HCT116 (cell line): ENCODE measurements around the gene DGKB. TPM values are rescaled to one million over a fixed set of nuclear protein-coding genes. Genes with fewer than 3 reads are reported as not detected.

Source experiments
- ATAC-seq: fragments of 200-7000 bp; cut with Tn5 transposase; 2 replicates; pipeline ENCODE4 v1.9.1; 2020; ENCODE audit warnings: mild to moderate bottlenecking, moderate library complexity
- BruUV-seq: library from RNA; stranded (reverse); fragments of 400-500 nt; replicated peaks from 2 replicates; lab custom pipeline; 2021; lab: Mats Ljungman, UMichigan
- CTCF ChIA-PET: fragments of 300-600 bp; sonication (Branson Sonifier 250); formaldehyde crosslinking; loops from one replicate; lab custom pipeline; 2021; ENCODE audit warnings: antibody characterized with exemption; lab: Charles Lee
- POLR2A ChIA-PET: fragments of 300-600, 350-600 bp; sonication (Branson Sonifier 250); formaldehyde crosslinking; loops from one replicate; lab custom pipeline; 2021; ENCODE audit warnings: antibody characterized with exemption; lab: Charles Lee
- RAD21 ChIA-PET, 2 experiments: fragments of 300-600 bp; sonication (Branson Sonifier 250); formaldehyde crosslinking; loops; one replicate each; lab custom pipeline; 2023; ENCODE audit warnings: low total read pairs in 2 of 2; ENCODE audit not compliant: uncharacterized antibody in 2 of 2, unreplicated experiment in 2 of 2, low non-redundant PET in 1 of 2; lab: Charles Lee
- DNase-seq: peaks from one replicate; pipeline ENCODE4 v3.0.0-alpha.2; 2010; ENCODE audit warnings: low read depth, low spot score
- H2AFZ ChIP-seq: fragments of 200-600 bp; shearing (Covaris generic), sonication (generic); 2 replicates; pipeline ENCODE4 v1.6.1; 2017; ENCODE audit warnings: low read depth, mixed run types, mixed read lengths, antibody characterized with exemption, low read length; ENCODE audit not compliant: poor library complexity, severe bottlenecking
- H3K27ac ChIP-seq: 2 replicates; pipeline ENCODE4 v1.5.1; 2012; ENCODE audit warnings: low read depth, low read length
- H3K27me3 ChIP-seq: fragments of 200-600 bp; sonication (generic); 2 replicates; pipeline ENCODE4 v1.6.1; 2016; ENCODE audit warnings: mixed run types, low read length, mixed read lengths; ENCODE audit not compliant: insufficient read depth
- H3K36me3 ChIP-seq, 2 experiments: fragments of 200-500 bp in 1 of 2; fragments of 200-600 bp in 1 of 2; sonication (Bioruptor generic) in 1 of 2; sonication (generic) in 1 of 2; 2 replicates each; pipeline versions ENCODE4 v1.5.1 to v1.6.1; 2014 to 2016; ENCODE audit warnings: low read length in 2 of 2, inconsistent platforms in 1 of 2, mixed read lengths in 1 of 2, mixed run types in 1 of 2; ENCODE audit not compliant: insufficient read depth in 2 of 2, control insufficient read depth in 1 of 2
- H3K4me1 ChIP-seq, 2 experiments: fragments of 200-600 bp in 1 of 2; sonication (generic) in 1 of 2; 2 replicates each; pipeline versions ENCODE4 v1.5.1 to v1.6.1; 2012 to 2017; ENCODE audit warnings: low read length in 2 of 2, inconsistent platforms in 1 of 2, mild to moderate bottlenecking in 1 of 2, mixed read lengths in 1 of 2, mixed run types in 1 of 2, moderate library complexity in 1 of 2; ENCODE audit not compliant: insufficient read depth in 2 of 2, control insufficient read depth in 1 of 2
- H3K4me2 ChIP-seq: fragments of 200-600 bp; sonication (generic); 2 replicates; pipeline ENCODE4 v1.6.1; 2017; ENCODE audit warnings: mixed run types, low read length, mixed read lengths
- H3K4me3 ChIP-seq, 2 experiments: fragments of 200-600 bp in 1 of 2; sonication (generic) in 1 of 2; replicated peaks in 1 of 2; 2 replicates each; pipeline ENCODE4 v1.5.1; 2011 to 2016; ENCODE audit warnings: low read length in 2 of 2, control low read depth in 1 of 2, low read depth in 1 of 2, mild to moderate bottlenecking in 1 of 2, mixed read lengths in 1 of 2, mixed run types in 1 of 2
- H3K79me2 ChIP-seq: fragments of 200-600 bp; sonication (generic); 2 replicates; pipeline ENCODE4 v1.6.1; 2017; ENCODE audit warnings: mild to moderate bottlenecking, mixed run types, low read length, moderate library complexity, mixed read lengths; ENCODE audit not compliant: insufficient read depth
- H3K9ac ChIP-seq: fragments of 200-600 bp; sonication (generic); 2 replicates; pipeline ENCODE4 v1.6.1; 2016; ENCODE audit warnings: low read length, mixed read lengths
- H3K9me2 ChIP-seq: fragments of 200-600 bp; sonication (generic), shearing (Covaris generic); 2 replicates; pipeline ENCODE4 v1.6.1; 2017; ENCODE audit warnings: mixed run types, mild to moderate bottlenecking, moderate library complexity; ENCODE audit not compliant: insufficient read depth
- H3K9me3 ChIP-seq, 2 experiments: fragments of 200-500 bp in 1 of 2; fragments of 200-600 bp in 1 of 2; sonication (Bioruptor generic) in 1 of 2; sonication (generic) in 1 of 2; 2 replicates each; pipeline ENCODE4 v1.6.1; 2014 to 2017; ENCODE audit warnings: low read length in 2 of 2, mixed read lengths in 2 of 2, inconsistent platforms in 1 of 2, low read depth in 1 of 2, mild to moderate bottlenecking in 1 of 2, mixed run types in 1 of 2, moderate library complexity in 1 of 2; ENCODE audit not compliant: control insufficient read depth in 1 of 2, insufficient read depth in 1 of 2
- H4K20me1 ChIP-seq: fragments of 200-600 bp; sonication (generic), shearing (Covaris generic); 2 replicates; pipeline ENCODE4 v1.6.1; 2017; ENCODE audit warnings: mixed run types, mild to moderate bottlenecking, moderate library complexity; ENCODE audit not compliant: insufficient read depth
- CBX3 ChIP-seq: IDR thresholded peaks from 2 replicates; pipeline ENCODE4 v1.6.1; 2012; ENCODE audit warnings: low read depth
- CEBPB ChIP-seq: IDR thresholded peaks from 2 replicates; pipeline ENCODE4 v1.6.1; 2012; ENCODE audit warnings: low read depth
- EGR1 ChIP-seq: IDR thresholded peaks from 2 replicates; pipeline ENCODE4 v1.6.1; 2012; ENCODE audit warnings: low read depth
- ELF1 ChIP-seq: IDR thresholded peaks from 2 replicates; pipeline ENCODE4 v1.6.1; 2012; ENCODE audit warnings: low read depth, borderline replicate concordance
- EZH2 ChIP-seq: fragments of 200-600 bp; sonication (generic); IDR thresholded peaks from 2 replicates; pipeline ENCODE4 v1.6.1; 2017; ENCODE audit warnings: antibody characterized with exemption, mixed run types
- FOSL1 ChIP-seq: IDR thresholded peaks from 2 replicates; pipeline ENCODE4 v1.6.1; 2012; ENCODE audit warnings: low read depth
- JUND ChIP-seq: IDR thresholded peaks from 2 replicates; pipeline ENCODE4 v1.6.1; 2012
- POLR2A ChIP-seq: IDR thresholded peaks from 2 replicates; pipeline ENCODE4 v1.7.0; 2011; ENCODE audit warnings: borderline replicate concordance; ENCODE audit not compliant: insufficient read depth, insufficient read length; ENCODE audit errors: extremely low read depth
- POLR2AphosphoS5 ChIP-seq: IDR thresholded peaks from 2 replicates; pipeline ENCODE4 v1.6.1; 2011; ENCODE audit warnings: mild to moderate bottlenecking, low read depth, low read length, moderate library complexity
- RAD21 ChIP-seq: IDR thresholded peaks from 2 replicates; pipeline ENCODE4 v1.6.1; 2012; ENCODE audit warnings: low read depth, mild to moderate bottlenecking
- REST ChIP-seq: IDR thresholded peaks from 2 replicates; pipeline ENCODE4 v1.6.1; 2012; ENCODE audit warnings: low read depth
- SP1 ChIP-seq: IDR thresholded peaks from 2 replicates; pipeline ENCODE4 v1.6.1; 2012; ENCODE audit warnings: low read depth
- SRF ChIP-seq: IDR thresholded peaks from 2 replicates; pipeline ENCODE4 v1.6.1; 2012; ENCODE audit warnings: low read depth
- TCF7L2 ChIP-seq: IDR thresholded peaks from 2 replicates; pipeline ENCODE4 v1.7.0; 2011; ENCODE audit warnings: borderline replicate concordance, inconsistent platforms; ENCODE audit not compliant: insufficient read depth, insufficient read length; ENCODE audit errors: extremely low read depth
- YY1 ChIP-seq: IDR thresholded peaks from 2 replicates; pipeline ENCODE4 v1.6.1; 2011; ENCODE audit warnings: low read length, low read depth, moderate library complexity, mild to moderate bottlenecking; ENCODE audit not compliant: insufficient replicate concordance; ENCODE audit errors: extremely low read depth
- ZFX ChIP-seq: fragments of 450-650 bp; IDR thresholded peaks from 2 replicates; pipeline ENCODE4 v1.6.1; 2017
- ZNF274 ChIP-seq: fragments of 200-500 bp; sonication (Bioruptor generic); IDR thresholded peaks from 2 replicates; pipeline ENCODE4 v1.6.1; 2014; ENCODE audit warnings: mild to moderate bottlenecking, low read depth, low read length, inconsistent platforms
- intact Hi-C: fragments of 100-400 bp; cut with micrococcal nuclease; formaldehyde crosslinking; loops from 2 replicates; pipeline ENCODE4 v1.10.0; 2022
- total RNA-seq: library from RNA; stranded (reverse); gene quantifications from one replicate; pipeline ENCODE4 v1.2.1, GENCODE V29; 2021; ENCODE audit not compliant: unreplicated experiment
- TF ChIP-seq, protein P1 (sequence below), 3 experiments: fragments of 200-600 bp in 1 of 3; sonication (generic) in 1 of 3; IDR thresholded peaks in 2 of 3; conservative IDR thresholded peaks in 1 of 3; 2 replicates each; pipeline ENCODE4 v1.5.1; 2012 to 2017; ENCODE audit warnings: low read depth in 2 of 3, low read length in 2 of 3, antibody characterized with exemption in 1 of 3, borderline replicate concordance in 1 of 3, control low read depth in 1 of 3, mild to moderate bottlenecking in 1 of 3, mixed read lengths in 1 of 3, mixed run types in 1 of 3, moderate library complexity in 1 of 3; ENCODE audit not compliant: insufficient read depth in 1 of 3
- TF ChIP-seq, protein P2 (sequence below): IDR thresholded peaks from 2 replicates; pipeline ENCODE4 v1.6.1; 2012
- TF ChIP-seq, protein P3 (sequence below): IDR thresholded peaks from 2 replicates; pipeline ENCODE4 v1.6.1; 2012

Gene DGKB
- total RNA-seq, 1 experiment from 2014 or later: 0.05 TPM

GRCh38 chr7:14834456-14834855 lies 68.1 kb downstream of the DGKB start:
- TF ChIP-seq, protein P1, sequence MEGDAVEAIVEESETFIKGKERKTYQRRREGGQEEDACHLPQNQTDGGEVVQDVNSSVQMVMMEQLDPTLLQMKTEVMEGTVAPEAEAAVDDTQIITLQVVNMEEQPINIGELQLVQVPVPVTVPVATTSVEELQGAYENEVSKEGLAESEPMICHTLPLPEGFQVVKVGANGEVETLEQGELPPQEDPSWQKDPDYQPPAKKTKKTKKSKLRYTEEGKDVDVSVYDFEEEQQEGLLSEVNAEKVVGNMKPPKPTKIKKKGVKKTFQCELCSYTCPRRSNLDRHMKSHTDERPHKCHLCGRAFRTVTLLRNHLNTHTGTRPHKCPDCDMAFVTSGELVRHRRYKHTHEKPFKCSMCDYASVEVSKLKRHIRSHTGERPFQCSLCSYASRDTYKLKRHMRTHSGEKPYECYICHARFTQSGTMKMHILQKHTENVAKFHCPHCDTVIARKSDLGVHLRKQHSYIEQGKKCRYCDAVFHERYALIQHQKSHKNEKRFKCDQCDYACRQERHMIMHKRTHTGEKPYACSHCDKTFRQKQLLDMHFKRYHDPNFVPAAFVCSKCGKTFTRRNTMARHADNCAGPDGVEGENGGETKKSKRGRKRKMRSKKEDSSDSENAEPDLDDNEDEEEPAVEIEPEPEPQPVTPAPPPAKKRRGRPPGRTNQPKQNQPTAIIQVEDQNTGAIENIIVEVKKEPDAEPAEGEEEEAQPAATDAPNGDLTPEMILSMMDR (IDR thresholded peaks at IDR 0.05 in 2 of 3, conservative IDR thresholded peaks at IDR 0.05 in 1 of 3; ENCODE audit: borderline replicate concordance in 1 of 3, insufficient read depth in 1 of 3, low read depth in 2 of 3, low read length in 2 of 3): no peak
- TF ChIP-seq REST (no peak), TCF7L2 (no peak), ZFX (no peak), POLR2AphosphoS5 (no peak), EZH2 (no peak), JUND (no peak), CEBPB (no peak), ELF1 (no peak), RAD21 (no peak), CBX3 (no peak), FOSL1 (no peak), EGR1 (no peak), SRF (no peak), POLR2A (no peak), ZNF274 (no peak), YY1 (no peak), SP1 (no peak)
- TF ChIP-seq, protein P2, sequence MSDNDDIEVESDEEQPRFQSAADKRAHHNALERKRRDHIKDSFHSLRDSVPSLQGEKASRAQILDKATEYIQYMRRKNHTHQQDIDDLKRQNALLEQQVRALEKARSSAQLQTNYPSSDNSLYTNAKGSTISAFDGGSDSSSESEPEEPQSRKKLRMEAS: no peak
- TF ChIP-seq, protein P3, sequence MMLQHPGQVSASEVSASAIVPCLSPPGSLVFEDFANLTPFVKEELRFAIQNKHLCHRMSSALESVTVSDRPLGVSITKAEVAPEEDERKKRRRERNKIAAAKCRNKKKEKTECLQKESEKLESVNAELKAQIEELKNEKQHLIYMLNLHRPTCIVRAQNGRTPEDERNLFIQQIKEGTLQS: no peak
- Histone ChIP-seq H3K27me3 (no peaks in the 10 kb centered on the region), H3K4me3 (no peak overlapping the region), H3K79me2 (no peaks in the 10 kb centered on the region), H3K9ac (no peak overlapping the region), H3K4me1 (peaks cover 0 to 9% of the 10 kb centered on the region in 2 experiments; a peak in 2 of 4 replicates), H3K9me2 (no peaks in the 10 kb centered on the region), H3K36me3 (no peaks in the 10 kb centered on the region), H2AFZ (no peak overlapping the region), H3K27ac (no peak overlapping the region), H3K4me2 (no peak overlapping the region), H3K9me3 (no peaks in the 10 kb centered on the region), H4K20me1 (no peaks in the 10 kb centered on the region)
- intact Hi-C loops: no loop called here
- ChIA-PET POLR2A (no interaction called here), CTCF (no interaction called here), RAD21 (no interaction called here)
- no peak for DNase-seq
- no peak for ATAC-seq
- no TSS peak for BruUV-seq
